Trophoblast cell (in vitro differentiated cells and primary cell): ENCODE measurements around the gene NSMF.

ENCODE experiments used
- DNase-seq, 2 donors: peaks; one replicate each; pipeline ENCODE4 v3.0.0-alpha.2; 2016
- H2AFZ ChIP-seq: 2 replicates; pipeline ENCODE4 v1.6.1; 2013; ENCODE audit warnings: low read length, moderate library complexity, mild to moderate bottlenecking; ENCODE audit not compliant: insufficient read depth, poor library complexity
- H2AK5ac ChIP-seq: 2 replicates; pipeline ENCODE4 v1.6.1; 2013; ENCODE audit warnings: mild to moderate bottlenecking, low read length
- H2BK120ac ChIP-seq: 2 replicates; pipeline ENCODE4 v1.6.1; 2013; ENCODE audit warnings: low read length, mild to moderate bottlenecking, moderate library complexity; ENCODE audit not compliant: insufficient read depth, poor library complexity
- H2BK12ac ChIP-seq: 2 replicates; pipeline ENCODE4 v1.6.1; 2013; ENCODE audit warnings: mild to moderate bottlenecking, low read length, moderate library complexity
- H2BK5ac ChIP-seq: 2 replicates; pipeline ENCODE4 v1.6.1; 2013; ENCODE audit warnings: low read length, low read depth, moderate library complexity, mild to moderate bottlenecking; ENCODE audit not compliant: poor library complexity
- H3K14ac ChIP-seq: 2 replicates; pipeline ENCODE4 v1.6.1; 2013; ENCODE audit warnings: mild to moderate bottlenecking, low read length
- H3K18ac ChIP-seq: 2 replicates; pipeline ENCODE4 v1.6.1; 2013; ENCODE audit warnings: mild to moderate bottlenecking, low read length
- H3K23ac ChIP-seq: 2 replicates; pipeline ENCODE4 v1.6.1; 2013; ENCODE audit warnings: low read length
- H3K27ac ChIP-seq: 2 replicates; pipeline ENCODE4 v1.5.1; 2013; ENCODE audit warnings: low read depth, mild to moderate bottlenecking, inconsistent platforms, low read length, moderate library complexity
- H3K27me3 ChIP-seq: 2 replicates; pipeline ENCODE4 v1.6.1; 2013; ENCODE audit warnings: inconsistent platforms, mild to moderate bottlenecking, low read length, moderate library complexity; ENCODE audit not compliant: insufficient read depth
- H3K36me3 ChIP-seq, 2 experiments: 1 replicate in 1 of 2; 2 replicates in 1 of 2; pipeline ENCODE4 v1.6.1; 2013; ENCODE audit warnings: low read length in 2 of 2, mild to moderate bottlenecking in 2 of 2, moderate library complexity in 1 of 2; ENCODE audit not compliant: insufficient read depth in 2 of 2, control insufficient read depth in 1 of 2
- H3K4ac ChIP-seq: 2 replicates; pipeline ENCODE4 v1.6.1; 2013; ENCODE audit warnings: low read depth, mild to moderate bottlenecking, low read length, moderate library complexity
- H3K4me1 ChIP-seq, 2 experiments: 1 replicate in 1 of 2; 2 replicates in 1 of 2; pipeline ENCODE4 v1.6.1; 2013; ENCODE audit warnings: low read length in 2 of 2, mild to moderate bottlenecking in 2 of 2, moderate library complexity in 1 of 2; ENCODE audit not compliant: insufficient read depth in 2 of 2, control insufficient read depth in 1 of 2
- H3K4me2 ChIP-seq: 2 replicates; pipeline ENCODE4 v1.6.1; 2013; ENCODE audit warnings: inconsistent platforms, mild to moderate bottlenecking, low read length, moderate library complexity
- H3K4me3 ChIP-seq: 2 replicates; pipeline ENCODE4 v1.5.1; 2013; ENCODE audit warnings: mild to moderate bottlenecking, low read depth, low read length, inconsistent platforms
- H3K79me1 ChIP-seq: one replicate; pipeline ENCODE4 v1.6.1; 2013; ENCODE audit warnings: low read length
- H3K79me2 ChIP-seq: 2 replicates; pipeline ENCODE4 v1.6.1; 2013; ENCODE audit warnings: low read length, mild to moderate bottlenecking; ENCODE audit not compliant: control insufficient read depth, insufficient read depth, poor library complexity
- H3K9ac ChIP-seq: 2 replicates; pipeline ENCODE4 v1.6.1; 2013; ENCODE audit warnings: mild to moderate bottlenecking, low read length
- H3K9me3 ChIP-seq: 2 replicates; pipeline ENCODE4 v1.6.1; 2013; ENCODE audit warnings: low read depth, mild to moderate bottlenecking, control low read depth, inconsistent platforms, low read length; ENCODE audit not compliant: insufficient read depth
- H4K12ac ChIP-seq: 2 replicates; pipeline ENCODE4 v1.6.1; 2013; ENCODE audit warnings: low read depth, mild to moderate bottlenecking, low read length, moderate library complexity
- H4K8ac ChIP-seq: 2 replicates; pipeline ENCODE4 v1.6.1; 2013; ENCODE audit warnings: low read depth, mild to moderate bottlenecking, low read length, moderate library complexity
- H4K91ac ChIP-seq: one replicate; pipeline ENCODE4 v1.6.1; 2013; ENCODE audit warnings: low read depth, mild to moderate bottlenecking, low read length, moderate library complexity
- WGBS: extraction: QIAGEN DNeasy Blood & Tissue Kit; methylation state at CpG from one replicate; pipeline ENCODE4 v1.1.7; 2013; ENCODE audit warnings: missing lambda C conversion rate; ENCODE audit not compliant: insufficient read length, insufficient coverage; ENCODE audit errors: extremely low coverage; 5-methylcytosine and 5-hydroxymethylcytosine counted together

Gene NSMF

GRCh38 chr9:137445930-137446431 lies 13.2 kb downstream of the NSMF start:
- H2AK5ac ChIP-seq, result no peak overlapping the region
- H3K23ac ChIP-seq, result no peak overlapping the region
- H4K8ac ChIP-seq, result no peak overlapping the region
- H2AFZ ChIP-seq, result no peak overlapping the region
- no peak for DNase-seq
- no peaks in the 10 kb centered on the region for H3K79me2 ChIP-seq
- no peak overlapping the region for H3K14ac ChIP-seq
- H4K12ac ChIP-seq, result no peak overlapping the region
- no peak overlapping the region for H2BK120ac ChIP-seq
- no peak overlapping the region for H2BK5ac ChIP-seq
- H3K27ac ChIP-seq, result no peak overlapping the region
- H3K9ac ChIP-seq, result no peak overlapping the region
- H3K79me1 ChIP-seq, result no peaks in the 10 kb centered on the region
- H3K27me3 ChIP-seq, result no peaks in the 10 kb centered on the region
- H3K9me3 ChIP-seq, result peaks cover 6% of the 10 kb centered on the region
- H3K4ac ChIP-seq, result no peak overlapping the region
- H3K4me2 ChIP-seq, result no peak overlapping the region
- no CpG with 5 or more reads among the region's 19 CpGs for WGBS
- H3K4me1 ChIP-seq, result peaks cover 0 to 3% of the 10 kb centered on the region in 2 experiments
- H4K91ac ChIP-seq, result no peak overlapping the region
- H2BK12ac ChIP-seq, result no peak overlapping the region
- H3K4me3 ChIP-seq, result no peak overlapping the region
- H3K18ac ChIP-seq, result no peak overlapping the region
- H3K36me3 ChIP-seq, result peaks cover 11% of the 10 kb centered on the region in 2 experiments

- H2AK5ac ChIP-seq, result no peak overlapping the region
- H3K18ac ChIP-seq, result no peak overlapping the region
- H3K4me3 ChIP-seq, result no peak overlapping the region
- H3K79me1 ChIP-seq, result no peaks in the 10 kb centered on the region
- no peak overlapping the region for H3K23ac ChIP-seq
- H3K14ac ChIP-seq, result no peak overlapping the region
- no peaks in the 10 kb centered on the region for H3K27me3 ChIP-seq
- H3K27ac ChIP-seq, result no peak overlapping the region
- DNase-seq, result peak; percentile 46 to 71
- H3K4me1 ChIP-seq, result peaks cover 0 to 3% of the 10 kb centered on the region in 2 experiments
- H2BK120ac ChIP-seq, result no peak overlapping the region
- H3K36me3 ChIP-seq, result peaks cover 11% of the 10 kb centered on the region in 2 experiments
- H2BK12ac ChIP-seq, result no peak overlapping the region
- no peak overlapping the region for H3K4ac ChIP-seq
- no peak overlapping the region for H2BK5ac ChIP-seq
- H4K91ac ChIP-seq, result no peak overlapping the region
- no CpG with 5 or more reads among the region's 14 CpGs for WGBS
- H4K8ac ChIP-seq, result no peak overlapping the region
- no peak overlapping the region for H4K12ac ChIP-seq
- H3K9me3 ChIP-seq, result peaks cover 6% of the 10 kb centered on the region
- H3K9ac ChIP-seq, result no peak overlapping the region
- H2AFZ ChIP-seq, result no peak overlapping the region
- no peaks in the 10 kb centered on the region for H3K79me2 ChIP-seq
- H3K4me2 ChIP-seq, result no peak overlapping the region
Observed at GRCh38 chr9:137445275-137445807, 13.8 kb downstream of the NSMF start.

- Histone ChIP-seq H3K79me2 (no peaks in the 10 kb centered on the region), H3K23ac (no peak overlapping the region), H3K4me1 (peaks cover 0 to 3% of the 10 kb centered on the region in 2 experiments), H3K9ac (no peak overlapping the region), H4K12ac (no peak overlapping the region), H3K79me1 (no peaks in the 10 kb centered on the region), H3K18ac (no peak overlapping the region), H3K4ac (no peak overlapping the region), H2BK120ac (no peak overlapping the region), H3K4me3 (no peak overlapping the region), H4K8ac (no peak overlapping the region), H2BK5ac (no peak overlapping the region), H2AFZ (no peak overlapping the region), H3K14ac (no peak overlapping the region), H3K4me2 (no peak overlapping the region), H2AK5ac (no peak overlapping the region), H3K9me3 (peaks cover 6% of the 10 kb centered on the region), H4K91ac (no peak overlapping the region), H3K36me3 (peaks cover 5 to 7% of the 10 kb centered on the region in 2 experiments), H2BK12ac (no peak overlapping the region), H3K27ac (no peak overlapping the region), H3K27me3 (no peaks in the 10 kb centered on the region)
- no peak for DNase-seq
- no CpG with 5 or more reads among the region's 14 CpGs for WGBS
Observed at GRCh38 chr9:137444106-137444790, 14.9 kb downstream of the NSMF start.

GRCh38 chr9:137441935-137442321 lies 17.2 kb downstream of the NSMF start:
- Histone ChIP-seq H3K14ac (no peak overlapping the region), H4K91ac (no peak overlapping the region), H2AFZ (no peak overlapping the region), H3K4ac (no peak overlapping the region), H3K79me2 (no peaks in the 10 kb centered on the region), H3K9ac (no peak overlapping the region), H3K18ac (no peak overlapping the region), H4K8ac (no peak overlapping the region), H4K12ac (no peak overlapping the region), H3K4me3 (no peak overlapping the region), H2AK5ac (no peak overlapping the region), H2BK5ac (no peak overlapping the region), H3K23ac (no peak overlapping the region), H3K27ac (no peak overlapping the region), H3K36me3 (no peaks in the 10 kb centered on the region), H3K9me3 (peaks cover 3% of the 10 kb centered on the region), H2BK12ac (no peak overlapping the region), H3K4me1 (peaks cover 0 to 3% of the 10 kb centered on the region in 2 experiments), H3K27me3 (no peaks in the 10 kb centered on the region), H3K4me2 (peak overlapping the region; percentile 40), H3K79me1 (no peaks in the 10 kb centered on the region), H2BK120ac (no peak overlapping the region)
- no CpG with 5 or more reads among the region's 7 CpGs for WGBS
- peak in 1 of 2 donors; percentile 50 for DNase-seq
